ENCODE data around the gene ALG6.
"Not testable (repeated sequence)": the region's sequence is repeated elsewhere in the genome, so short reads cannot be mapped to it uniquely, and the experiment has no call there.

The ALG6 gene

GRCh38 chr1:63328781-63329180 lies 38.6 kb upstream of the ALG6 start:
- no peak for DNase-seq

DNA sequence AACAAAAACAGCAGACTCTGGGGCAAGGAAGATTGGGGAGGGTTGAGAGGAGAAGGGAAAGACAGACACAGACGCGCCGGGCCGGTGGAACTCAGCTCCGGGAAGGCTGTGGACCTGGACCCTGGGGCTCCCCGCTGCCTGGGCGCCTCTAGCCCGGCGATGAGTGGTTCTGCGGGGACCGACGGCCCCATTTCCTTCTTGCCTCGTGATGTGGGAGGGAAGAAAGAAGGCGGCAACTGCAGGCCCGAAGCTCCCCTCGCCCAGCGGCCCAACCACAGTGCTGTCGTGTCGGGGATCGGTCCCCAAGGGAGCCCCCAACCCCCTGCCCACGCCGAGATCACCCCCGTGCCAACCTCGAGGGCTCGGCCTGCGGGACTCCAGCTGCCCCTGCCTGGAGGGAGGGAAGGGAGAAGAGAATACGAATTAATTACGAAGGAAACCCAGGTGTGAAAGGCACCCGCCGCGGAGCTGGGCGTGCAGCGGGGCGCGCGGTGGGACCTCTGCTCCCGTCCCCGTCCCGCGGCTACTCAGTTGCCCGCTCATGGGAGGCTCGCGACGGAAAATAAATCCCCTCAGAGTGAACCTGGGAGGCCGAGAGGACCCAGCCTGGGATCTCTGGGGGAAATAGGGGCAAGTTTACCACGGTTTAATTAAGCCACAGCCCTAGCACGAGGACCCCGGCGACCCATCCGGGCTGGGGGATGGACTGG lies 37.7 kb upstream of the ALG6 start:
- no peak for DNase-seq

DNA sequence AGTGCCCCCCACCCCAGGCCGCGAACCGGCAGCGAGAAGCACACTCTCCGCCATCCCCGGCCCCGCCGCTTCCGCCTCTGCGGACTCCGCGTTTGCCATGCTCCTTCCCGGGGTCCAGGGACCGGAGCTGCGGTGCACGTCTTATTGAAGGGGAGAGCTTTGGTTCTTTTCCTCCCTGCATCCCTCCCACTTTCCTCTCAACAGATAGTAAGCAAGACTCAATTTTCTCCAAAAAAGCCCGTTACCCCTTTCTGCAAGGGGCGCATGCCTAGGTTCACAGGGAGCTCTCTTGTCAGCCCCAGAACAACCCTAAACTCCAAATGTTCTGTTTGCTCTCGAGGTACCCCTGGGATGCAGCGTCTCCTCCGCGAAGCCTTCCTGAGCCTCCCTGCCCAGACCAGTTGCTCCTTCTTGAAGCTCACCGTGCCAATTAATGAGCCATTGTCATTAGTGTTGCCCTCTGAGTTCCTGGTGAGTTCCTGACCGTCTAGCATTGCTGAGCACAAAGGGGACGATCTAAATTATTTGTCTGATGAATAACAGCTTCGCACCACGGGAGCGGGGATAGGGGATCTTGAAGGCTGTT lies 37.0 kb upstream of the ALG6 start:
- DNase-seq: no peak

DNA sequence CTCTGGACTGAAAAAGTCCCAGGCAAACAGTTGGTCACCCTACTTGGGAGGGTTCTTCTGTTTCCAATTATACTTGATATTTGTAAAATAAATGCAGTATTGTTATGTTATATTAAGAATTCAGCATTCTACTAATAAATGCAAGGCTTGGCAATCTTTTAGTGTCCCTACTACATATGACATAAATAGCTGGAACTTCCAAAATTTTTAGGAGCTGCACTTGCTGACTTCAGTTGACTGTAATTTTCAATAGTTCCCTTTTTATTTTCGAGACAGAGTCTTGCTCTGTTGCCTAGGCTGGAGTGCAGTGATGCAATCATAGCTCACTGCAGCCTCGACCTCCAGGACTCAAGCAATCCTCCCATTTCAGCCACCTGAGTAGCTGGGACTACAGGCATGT lies 25.0 kb upstream of the ALG6 start:
- DNase-seq: no peak

DNA sequence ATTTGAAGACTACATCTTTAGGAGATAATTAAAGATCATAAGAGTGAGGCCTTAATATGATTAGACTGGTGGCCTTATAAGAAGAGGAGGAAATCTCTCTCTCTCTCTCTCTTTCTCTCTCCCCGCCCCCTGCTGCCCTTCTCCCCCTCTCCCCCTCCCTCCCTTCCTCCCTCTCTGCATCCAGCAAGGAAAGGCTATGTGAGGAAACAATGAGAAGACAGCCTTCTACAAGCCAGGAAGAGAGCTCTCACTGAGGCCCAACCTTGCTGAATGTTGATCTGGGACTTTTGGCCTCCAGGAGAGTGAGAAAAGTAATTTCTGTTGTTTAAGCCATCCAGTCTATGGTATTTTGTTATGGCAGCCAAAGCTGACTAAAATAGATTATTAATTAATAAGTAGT lies 23.5 kb upstream of the ALG6 start:
- no peak for DNase-seq

DNA sequence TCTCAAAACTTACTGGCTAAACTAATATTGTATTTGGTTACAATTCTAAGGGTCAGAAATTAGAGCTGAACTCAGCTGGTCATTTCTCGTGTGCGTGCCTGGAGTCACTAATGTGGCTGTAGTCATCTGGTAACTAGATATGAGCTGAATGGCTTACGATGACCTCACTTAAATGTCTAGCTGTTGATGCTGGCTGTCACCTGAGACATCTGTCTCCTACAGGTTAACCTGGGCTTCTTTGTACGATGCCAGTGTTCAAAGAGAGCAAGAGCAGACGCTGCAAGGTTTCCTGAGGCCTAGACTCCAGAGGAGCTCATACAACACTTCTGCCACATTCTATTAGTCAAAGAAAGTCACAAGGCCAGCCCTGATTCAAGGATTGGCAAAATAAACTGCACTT lies 17.1 kb upstream of the ALG6 start:
- no peak for DNase-seq

DNA sequence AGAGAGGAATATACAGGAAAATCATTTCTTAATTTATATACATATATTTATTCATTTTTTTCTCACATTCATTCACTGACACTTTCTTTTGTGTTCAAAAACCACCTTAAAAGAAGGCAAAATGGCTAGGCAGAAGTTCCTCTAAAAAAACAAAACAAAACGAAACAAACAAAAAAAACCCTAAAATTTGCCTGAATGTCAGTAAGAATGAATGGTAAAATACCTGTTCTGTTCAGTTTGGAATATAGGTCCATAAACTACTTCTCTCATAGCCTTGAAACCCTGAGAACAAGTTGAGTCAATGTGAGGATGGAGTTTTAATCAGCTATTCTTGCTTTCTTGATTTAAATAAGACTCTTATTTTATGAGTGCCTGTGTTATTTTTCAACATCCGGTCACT lies 14.7 kb upstream of the ALG6 start:
- DNase-seq: no peak

- DNase-seq: not testable (repeated sequence)
These were observed 11.2 kb upstream of the ALG6 start for GRCh38 chr1:63356234-63356633.

DNA sequence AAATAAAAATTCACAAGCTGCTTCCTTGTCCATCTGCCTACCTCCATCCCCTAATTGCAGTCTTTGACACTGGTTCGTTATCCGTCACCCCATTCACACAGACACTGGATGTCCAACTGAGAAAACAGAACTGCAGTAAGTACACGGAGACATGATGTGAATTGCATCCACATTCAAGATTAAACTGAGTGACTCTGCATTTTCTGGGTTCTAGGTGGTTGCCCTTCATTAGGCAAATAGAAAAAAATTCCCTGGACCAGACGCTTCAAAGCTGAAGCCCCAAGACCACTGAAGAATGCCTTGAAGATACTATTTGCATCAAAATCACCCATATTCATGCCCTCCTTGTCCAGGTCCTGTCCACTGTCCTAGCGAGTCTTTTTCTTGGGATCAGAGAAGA lies 7.9 kb upstream of the ALG6 start:
- DNase-seq: no peak

- no peak for DNase-seq
These were observed 5.4 kb upstream of the ALG6 start for GRCh38 chr1:63362073-63362472.

DNA sequence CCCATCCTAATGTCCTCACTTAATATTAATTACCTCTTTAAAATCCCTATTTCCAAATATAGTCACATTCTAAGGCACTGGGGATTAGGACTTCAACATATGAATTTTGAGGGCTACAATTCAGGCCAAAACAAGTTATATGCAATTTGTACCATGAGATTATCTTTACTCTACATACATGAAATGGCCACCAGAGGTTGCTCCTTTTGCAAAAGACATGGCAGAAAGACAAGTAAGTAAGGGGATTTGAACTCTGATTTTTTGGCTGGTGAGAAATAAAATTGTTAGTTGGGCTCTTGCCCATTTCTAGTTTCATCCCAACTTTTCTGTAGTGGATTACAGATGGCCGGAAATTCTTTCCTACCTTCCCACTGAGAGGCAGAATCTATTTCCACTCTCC lies 4.8 kb upstream of the ALG6 start:
- no peak for DNase-seq

DNA sequence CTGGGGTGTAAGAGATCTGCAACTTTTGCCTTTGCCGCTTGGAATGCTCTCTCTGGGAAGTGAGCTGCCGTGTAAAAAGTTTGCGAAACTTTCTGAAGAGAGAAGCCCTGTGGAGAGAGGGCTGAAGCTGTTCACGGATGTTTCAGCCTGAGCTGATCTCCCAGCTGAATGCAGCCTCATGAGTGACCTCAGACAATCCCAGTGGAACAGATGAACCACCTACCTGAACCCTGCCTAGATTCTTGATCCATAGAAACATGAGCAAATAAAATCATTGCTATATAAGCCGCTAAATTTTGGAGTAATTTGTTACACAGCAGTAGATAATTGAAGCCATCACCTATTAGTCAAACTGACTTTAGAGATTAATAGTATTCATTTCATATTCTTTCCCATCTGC lies 4.4 kb upstream of the ALG6 start:
- no peak for DNase-seq

DNA sequence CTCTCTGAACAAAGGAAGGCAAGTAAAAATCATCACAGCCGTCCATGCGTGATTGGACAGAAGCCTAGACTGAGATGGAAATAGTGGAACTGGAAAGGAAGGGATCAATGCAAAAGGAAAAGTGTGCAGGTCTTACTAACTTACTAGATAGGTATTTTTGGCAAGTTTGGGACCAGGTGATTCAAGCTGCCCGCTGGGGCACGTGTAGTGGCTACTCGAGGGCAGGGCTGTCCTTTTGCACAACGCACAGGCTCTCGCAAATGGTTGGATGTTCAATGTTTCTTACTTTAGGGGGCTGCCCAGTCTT lies 566 bp upstream of the ALG6 start:
- DNase-seq: no peak

DNA sequence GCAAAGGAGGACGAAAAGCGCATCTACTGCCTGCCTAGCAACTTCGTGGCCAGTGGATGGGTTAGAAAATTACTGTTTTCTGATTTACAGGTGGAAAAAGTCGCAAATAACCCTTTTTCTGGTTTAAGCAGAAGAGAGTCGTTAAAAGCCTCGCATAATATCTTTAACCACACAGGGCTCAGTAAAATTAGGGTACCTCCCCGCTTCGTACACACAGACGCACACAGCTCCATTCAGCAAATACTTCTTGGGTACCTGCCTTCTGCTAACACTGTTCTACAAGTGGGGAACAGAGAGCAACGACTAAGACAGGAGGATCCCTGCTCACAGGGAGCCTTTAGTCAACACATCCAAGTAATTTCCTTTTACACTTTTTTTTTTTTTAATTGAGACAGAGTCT lies 704 bp downstream of the ALG6 start:
- DNase-seq: no peak

DNA sequence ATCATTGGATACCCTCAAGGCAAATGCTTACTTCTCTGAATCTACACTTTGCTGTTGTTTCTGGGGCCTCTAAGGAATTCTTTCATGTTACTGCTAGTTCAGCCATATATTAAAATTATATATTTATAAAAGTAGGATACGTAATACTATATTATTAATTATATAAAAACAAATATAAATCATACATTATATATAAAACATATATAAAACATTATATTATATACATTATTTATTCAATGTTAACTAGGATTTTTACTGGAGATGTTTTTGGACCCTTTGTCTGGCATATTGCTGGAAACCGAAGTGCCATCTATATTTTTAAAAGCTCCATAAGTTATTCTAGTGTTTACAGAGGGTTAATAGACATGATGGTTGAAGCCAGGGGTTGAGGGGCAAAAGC lies 12.2 kb downstream of the ALG6 start:
- no peak for DNase-seq

- DNase-seq: no peak
These were observed 14.3 kb downstream of the ALG6 start for GRCh38 chr1:63381741-63382140.

- DNase-seq: no peak
These were observed 34.5 kb downstream of the ALG6 start for GRCh38 chr1:63401945-63402344.

DNA sequence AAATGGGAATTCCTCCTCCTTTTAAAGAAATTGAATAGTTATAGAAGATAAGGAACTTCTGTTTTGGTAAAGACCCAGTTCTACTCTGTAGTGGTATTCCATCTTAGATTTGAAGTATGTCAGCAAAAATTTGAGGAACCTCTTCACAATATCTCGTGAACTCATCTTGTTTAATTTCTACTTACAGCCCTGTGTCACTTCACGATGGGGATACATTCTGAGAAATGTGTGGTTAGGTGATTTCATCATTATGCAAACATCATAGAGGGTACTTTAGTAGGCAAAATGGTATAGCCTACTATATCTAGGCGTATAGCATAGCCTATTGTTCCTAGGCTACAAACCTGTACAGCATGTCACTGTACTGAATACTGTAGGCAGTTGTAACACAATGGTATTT lies 36.0 kb downstream of the ALG6 start:
- DNase-seq: no peak

DNA sequence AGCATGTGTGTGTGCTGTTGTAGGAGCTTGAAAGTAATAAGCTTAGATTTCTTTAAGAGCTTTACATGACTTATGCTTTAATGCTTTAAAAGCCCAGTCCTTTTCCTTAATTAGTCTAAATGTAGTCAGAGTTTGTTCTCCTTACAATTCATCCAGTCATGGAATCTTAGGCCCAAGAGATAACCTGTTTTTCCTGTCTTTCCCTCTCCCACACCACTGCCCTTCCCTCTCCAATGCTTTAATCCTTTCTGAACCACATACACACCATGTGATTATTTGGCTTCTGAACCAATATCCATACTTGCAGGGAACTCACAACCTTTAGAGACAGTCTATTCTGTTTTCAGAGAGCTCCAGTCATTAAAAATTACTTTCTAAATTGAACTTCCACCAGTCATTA lies 37.6 kb downstream of the ALG6 start:
- no peak for DNase-seq

- no peak for DNase-seq
These were observed 38.6 kb downstream of the ALG6 start for GRCh38 chr1:63405987-63406386.

- no peak for DNase-seq
These were observed 39.6 kb downstream of the ALG6 start for GRCh38 chr1:63407002-63407401.

GRCh38 chr1:63408331-63408730 lies 40.9 kb downstream of the ALG6 start:
- DNase-seq: no peak

GRCh38 chr1:63411066-63411465 lies 43.6 kb downstream of the ALG6 start:
- no peak for DNase-seq

GRCh38 chr1:63413394-63413793 lies 46.0 kb downstream of the ALG6 start:
- DNase-seq: no peak

DNA sequence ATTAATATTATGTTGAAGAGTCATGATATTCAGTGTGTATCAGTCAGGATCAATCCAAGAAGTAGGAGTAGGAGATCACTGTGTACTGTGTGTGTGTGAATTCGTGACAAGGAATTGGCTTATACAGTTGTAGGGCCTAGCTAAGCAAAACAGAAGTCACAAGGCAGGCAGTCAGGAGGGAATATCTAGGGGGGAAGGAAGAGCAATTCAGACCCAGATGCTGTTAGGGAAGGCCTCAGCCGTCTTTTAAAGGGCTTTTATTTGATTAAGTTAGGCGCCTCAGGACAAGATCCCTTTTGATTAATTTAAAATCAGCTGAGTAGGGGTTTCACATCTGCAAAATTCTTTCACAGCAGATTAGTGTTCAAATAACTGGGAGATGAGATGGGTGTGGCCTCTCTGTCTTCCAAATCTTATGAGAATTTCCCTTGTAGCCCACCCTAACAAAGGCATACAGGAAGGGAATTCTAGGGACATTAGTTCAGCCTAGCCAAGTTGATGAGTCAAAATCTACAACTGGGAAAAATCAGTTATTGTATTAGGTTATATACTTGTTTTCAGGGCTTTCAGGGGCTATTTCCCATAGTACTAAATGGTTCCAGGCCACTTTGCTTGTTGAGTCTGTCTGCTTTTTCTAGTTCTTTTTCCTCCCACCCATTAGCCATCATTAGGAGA lies 47.4 kb downstream of the ALG6 start:
- no peak for DNase-seq
